CD1c-positive myeloid dendritic cell (primary cell): Measurements from ENCODE around the gene GDPD5.

Experiments
- DNase-seq: peaks from one replicate; pipeline ENCODE4 v3.0.0-alpha.2; 2016; ENCODE audit errors: extremely low spot score

GDPD5 gene

DNA sequence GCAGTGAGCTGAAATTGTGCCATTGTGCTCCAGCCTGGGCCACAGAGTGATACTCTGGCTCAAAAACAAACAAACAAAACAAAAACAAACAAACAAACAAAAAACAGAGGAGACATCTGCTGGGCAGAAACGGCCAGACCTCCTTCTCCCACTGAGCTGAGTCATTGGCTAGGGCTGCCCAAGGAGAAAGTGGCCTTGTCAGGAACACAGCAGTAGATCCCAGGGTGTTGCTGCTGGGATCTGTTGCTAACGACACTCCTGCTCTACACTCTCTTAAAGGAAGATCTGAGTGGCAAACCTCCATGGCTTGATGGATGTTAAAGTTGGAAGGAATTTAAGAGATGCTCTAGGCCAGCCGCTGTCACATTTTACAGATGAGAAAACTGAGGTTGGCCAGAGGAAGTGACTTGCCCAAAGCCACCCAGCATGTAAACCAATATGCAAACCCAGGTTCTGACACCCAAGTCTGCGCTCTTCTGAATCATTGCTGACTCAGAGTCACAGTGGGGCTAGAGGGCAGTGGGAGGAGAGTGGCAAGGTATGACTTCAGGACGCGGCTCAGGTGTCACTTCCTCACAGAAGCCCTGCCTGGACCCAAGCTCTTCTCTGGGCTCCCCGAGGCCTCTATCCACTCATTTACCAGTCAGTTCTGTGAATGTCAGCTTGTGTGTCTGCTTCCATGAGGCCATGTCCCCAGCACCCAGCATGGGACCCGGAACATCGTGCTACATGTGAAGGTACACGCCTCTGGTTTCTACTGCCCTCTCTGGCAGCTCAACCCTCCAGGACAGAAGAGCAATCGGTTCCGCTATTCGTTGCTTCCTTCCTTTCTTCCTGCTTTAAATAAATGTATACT lies 11.3 kb upstream of the GDPD5 start:
- peak; percentile 53 for DNase-seq

DNA sequence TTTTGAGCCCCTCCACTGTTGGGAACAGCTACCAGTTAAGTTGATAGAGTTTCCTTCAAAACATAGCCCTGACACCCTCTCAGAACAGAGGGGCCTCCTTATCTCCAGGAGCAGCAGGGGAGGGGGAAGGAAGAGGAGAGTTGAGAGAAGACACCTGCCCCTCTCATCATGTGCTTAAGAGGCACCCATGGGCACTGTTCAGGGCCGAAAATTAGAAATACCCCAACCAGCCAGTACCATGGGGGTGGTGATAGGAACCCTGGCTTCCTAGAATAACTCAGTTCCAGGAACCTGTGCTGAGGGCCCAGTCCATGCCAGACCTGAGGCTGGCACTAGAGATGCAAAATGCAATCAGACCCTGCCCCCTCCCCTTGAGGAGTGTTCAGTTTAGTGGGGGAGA lies 9.3 kb upstream of the GDPD5 start:
- no peak for DNase-seq

DNA sequence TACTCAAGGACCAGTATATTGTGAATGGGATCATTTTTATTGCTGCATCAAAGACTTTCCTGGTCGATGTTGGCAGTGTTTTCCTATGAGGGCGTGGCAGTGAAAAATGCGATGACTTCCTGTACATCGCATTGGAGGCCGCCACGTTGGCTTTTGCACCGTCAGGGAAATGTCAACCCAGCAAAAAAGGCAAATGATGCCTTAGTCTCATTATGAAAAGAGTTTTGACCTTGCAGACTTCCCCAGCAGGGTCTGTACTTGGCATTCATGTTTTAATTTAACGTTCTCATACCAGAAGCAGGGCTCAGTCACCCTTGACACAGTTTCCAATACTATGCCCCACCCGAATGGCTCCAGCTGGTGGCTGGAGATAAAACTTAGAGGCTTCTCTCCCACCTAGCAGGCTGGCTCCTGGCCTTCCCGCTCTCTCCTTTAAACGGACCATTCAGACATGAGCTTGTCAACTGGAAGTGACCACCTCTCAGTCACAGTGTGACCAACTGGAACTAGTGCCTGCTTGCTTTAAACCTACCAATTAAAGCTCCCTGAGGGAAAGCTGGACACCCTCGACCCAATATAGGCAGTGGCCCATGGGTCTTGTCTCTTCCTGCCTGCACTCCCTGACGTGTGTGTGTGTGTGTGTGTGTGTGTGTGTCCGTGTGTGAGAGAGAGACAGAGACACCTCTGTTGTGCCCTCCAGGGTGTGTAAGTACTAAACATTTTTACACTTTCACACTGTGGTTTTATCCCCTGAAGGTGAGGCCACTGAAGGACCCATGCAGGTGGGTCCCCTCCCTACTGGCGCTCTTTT lies 8.7 kb upstream of the GDPD5 start:
- no peak for DNase-seq

DNA sequence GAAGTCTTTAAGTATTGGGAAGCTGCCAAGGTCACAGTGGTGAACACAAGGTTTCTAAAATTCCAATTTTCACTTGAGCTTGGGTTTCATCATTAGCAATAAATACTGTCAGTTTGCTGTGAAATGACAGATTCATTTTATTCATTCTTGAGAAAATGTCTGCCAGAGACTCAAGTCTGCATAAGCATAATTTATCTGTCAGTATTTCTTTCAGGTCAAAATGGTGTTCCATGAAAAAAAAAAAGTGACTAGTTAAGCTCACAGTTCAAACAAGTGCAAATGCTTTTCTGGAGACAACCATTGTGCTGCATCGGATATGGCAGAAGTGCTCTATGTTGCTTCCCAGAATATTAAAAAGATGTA lies 8.1 kb upstream of the GDPD5 start:
- no peak for DNase-seq

DNA sequence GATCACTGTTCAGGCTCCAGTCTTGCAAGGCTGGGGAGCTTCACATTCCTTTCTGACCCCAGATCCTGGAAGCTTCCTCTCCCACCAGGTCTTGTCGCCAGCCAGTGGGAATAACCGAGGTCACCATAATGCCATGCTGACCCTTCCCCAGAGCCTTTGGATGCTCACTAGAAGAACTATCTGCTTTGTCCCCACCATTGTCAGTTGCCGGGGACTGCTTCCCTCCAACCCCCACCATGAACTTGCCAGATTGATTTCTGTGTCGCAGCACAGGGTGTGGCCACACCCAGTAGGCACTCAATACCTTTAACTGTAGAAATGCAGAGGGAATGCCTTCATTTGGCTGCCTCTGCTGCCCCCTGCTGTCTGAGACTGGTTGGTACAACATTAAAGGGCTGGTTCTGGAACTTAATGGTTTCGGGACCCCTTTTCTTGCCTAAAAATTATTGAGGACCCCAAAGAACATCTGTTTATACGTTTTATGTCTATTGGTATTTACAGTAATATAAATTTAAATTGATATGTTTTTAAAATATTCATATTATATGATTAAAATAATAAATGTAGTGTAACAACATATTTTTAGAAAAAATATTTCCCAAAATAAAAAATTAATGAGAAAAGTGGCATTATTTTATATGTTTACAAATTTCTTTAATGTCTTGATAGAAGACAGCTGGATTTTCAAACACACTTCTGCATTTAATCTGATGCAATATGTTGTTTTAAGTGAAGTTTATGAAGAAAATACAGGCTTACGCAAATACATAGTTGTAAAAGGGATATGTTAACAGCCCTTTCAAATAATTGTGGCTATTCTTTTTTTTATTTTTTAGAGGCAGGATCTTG lies 6.7 kb upstream of the GDPD5 start:
- peak; percentile 88 for DNase-seq

DNA sequence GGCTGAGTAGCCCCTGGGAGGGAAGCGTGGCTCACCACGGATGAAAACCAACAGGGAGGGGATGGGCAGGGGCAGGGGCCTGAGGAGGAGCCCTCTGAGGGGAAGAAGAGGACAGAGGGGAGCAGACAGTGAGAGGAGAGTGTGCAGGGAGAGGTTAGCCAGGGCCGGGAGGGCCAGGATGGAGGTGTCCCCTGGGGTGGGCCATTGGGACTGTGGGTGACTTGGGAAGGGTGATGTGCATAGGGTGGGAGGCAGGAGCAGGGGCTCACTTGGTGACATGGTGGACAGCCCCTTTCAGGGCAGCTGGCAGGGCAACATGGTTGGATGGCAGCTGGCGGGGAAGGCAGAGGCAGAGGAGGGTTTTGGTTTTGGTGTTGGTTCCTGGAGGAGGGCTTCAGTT lies 5.6 kb upstream of the GDPD5 start:
- no peak for DNase-seq

DNA sequence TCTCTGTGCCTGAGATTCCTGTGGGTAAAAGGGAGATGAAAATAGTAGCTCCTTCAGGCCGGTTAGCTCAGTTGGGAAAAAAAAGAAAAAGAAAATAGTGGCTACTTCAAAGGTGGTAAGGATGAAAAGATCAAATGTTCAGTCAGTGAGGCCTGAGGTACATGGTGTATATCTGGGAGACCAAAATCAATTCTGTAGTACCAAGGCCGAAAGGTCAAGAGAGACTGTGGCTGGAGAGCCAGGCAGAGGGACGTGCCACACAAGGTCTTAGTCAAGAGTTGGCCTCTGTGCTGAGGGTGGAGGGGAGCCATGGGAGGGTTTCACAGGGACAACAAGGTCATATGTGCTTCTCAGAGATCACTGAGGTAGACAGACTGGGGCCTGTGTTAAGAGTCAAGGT lies 4.8 kb upstream of the GDPD5 start:
- no peak for DNase-seq

DNA sequence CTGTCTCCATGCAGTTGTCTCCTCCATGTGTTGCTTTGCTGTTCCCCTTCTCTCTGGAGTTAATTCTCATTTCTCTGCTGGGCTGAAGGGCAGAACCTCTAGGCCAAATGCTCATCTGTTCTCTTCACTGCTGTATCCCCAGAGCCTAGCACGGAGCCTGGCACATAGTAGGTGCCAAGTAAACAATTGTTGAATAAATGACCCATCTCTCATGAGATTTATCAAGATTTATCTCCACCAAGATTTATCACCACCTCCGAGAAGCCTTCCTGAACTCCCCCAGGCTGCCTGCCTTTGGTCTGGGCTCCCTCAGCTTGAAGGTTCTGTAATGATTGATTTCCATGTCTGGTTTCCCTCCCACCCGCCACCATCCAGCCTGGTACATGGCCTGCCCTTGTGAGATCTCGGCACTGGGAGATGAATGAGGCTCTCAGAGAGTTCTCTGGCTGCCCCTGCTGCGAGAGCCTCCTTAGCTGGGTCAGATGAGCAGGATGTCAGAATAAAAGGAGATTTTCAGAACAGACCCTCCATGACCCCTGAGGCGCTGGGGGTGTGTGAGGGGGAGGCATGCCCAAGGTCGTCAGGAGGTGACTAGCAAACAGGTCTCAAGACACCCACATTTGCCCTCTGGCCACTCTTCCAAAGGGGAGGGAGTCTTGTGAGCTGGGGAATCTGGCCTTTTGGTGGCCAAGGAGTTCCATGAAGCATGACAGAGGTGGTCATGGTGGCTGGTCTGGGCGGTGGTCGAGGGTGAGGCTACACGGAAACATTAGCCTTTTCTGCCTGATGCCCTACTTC lies 2.4 kb upstream of the GDPD5 start:
- no peak for DNase-seq

DNA sequence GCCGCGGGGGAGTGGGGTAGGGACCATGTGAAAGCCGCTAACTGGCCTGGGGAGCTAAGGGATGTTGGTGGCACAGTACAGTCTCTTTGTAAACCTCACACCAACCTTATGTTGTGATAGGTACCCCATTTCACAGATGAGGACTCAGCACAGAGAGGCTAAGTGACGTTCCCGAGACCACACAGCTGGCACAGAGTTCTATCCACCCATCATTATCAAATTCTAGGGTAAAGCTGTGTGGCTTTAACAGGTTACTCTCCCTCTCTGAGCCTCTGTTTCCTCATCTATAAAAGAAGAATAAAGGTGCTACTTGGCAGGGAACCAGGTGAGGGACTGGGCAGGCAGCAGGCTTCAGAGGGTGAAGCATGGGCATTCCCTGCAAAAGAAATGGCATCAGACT lies 1.4 kb upstream of the GDPD5 start:
- no peak for DNase-seq

DNA sequence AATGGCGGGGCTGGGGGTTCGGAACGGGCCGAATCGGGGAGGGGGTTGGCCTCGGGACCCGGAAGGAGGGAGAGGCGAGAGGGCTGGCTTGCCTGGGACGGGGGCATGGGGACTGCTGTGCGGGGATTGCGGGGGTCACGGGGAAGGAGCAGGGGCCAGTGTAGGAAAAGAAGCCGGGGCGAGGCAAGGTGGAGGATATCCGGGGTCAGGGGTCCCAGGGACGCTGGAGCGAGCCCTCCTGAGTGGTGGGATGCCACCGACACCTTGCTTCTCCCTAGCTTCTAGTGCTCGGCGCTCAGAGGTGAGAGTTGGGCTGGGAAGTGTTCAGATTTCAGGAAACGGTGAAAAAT lies 426 bp upstream of the GDPD5 start:
- DNase-seq: no peak

DNA sequence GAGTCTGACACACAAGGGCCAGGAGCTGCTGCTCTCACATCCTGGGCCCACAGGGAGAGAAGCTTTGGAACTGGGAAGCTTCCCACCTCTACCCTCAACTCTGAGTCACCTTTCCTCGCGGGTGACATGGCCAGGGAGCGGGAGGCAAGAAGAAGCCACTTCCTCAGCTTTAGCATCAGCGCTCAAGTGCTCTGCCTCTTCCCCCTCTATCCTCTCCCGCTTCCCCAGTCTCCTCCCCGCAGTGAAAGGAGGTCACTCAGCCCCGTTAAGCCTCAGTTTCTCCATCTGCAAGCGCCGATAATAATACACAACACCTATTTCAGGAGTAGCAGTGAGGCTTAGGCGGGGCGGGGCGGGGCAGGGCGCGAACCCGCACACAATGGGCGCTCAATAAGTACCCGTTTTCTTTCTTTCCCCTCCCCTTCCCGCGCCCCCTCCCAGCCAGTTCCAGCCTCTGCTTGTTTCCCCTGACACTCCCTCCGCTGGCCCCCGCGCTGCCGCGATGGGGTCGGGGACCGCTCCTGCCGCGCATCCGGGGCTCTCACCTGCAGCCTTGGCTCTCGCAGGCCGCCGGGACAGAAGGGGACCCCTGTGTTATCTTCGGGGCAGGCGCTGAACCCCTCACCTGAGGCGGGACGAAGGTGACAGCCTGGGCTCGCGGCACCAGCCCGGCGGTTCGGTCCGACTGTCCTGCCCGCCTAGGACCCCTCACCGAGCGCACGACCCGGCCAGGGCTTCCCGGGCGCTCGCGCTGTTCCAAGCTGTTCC lies 892 bp downstream of the GDPD5 start:
- DNase-seq: peak; percentile 62

DNA sequence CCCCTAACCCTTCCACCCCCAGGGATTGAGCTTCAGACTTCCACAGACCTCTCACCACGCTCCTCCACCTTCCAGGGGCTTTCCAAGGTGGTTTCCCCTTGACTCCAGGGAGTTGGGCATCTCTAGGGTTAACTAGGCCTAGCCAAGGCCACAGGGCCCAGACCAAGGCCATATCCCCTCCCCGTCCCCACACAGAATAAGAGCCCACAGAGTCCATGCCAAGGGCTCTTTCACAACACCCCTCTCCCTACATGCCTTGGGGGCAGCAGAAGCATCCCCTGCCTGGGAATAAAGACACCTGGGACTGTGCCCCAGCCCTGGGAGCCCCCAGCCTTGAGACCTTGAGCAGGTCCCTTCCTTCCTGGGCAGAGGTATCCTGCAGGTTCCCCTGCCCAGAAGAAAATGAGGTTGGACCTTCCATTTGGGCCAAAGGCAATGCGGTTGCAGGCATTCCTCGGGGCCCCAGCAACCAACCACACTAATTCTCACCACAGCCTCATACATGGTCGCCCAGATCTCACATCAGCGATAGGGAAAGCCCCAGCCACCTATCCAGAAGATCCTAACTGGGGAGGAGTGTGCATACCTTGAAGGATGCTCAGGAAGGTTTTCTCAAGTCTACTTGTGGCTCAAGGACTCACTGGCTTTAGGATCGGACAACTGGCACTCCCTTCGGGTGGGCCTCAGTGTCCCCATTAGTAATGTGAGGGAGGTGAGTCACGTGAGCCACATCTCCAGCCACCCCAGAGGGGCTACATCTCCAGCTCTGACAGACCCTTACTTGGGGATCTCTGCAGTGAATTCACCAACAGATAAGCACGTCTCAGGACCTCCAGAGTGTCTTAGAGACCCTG lies 1.7 kb downstream of the GDPD5 start:
- no peak for DNase-seq

DNA sequence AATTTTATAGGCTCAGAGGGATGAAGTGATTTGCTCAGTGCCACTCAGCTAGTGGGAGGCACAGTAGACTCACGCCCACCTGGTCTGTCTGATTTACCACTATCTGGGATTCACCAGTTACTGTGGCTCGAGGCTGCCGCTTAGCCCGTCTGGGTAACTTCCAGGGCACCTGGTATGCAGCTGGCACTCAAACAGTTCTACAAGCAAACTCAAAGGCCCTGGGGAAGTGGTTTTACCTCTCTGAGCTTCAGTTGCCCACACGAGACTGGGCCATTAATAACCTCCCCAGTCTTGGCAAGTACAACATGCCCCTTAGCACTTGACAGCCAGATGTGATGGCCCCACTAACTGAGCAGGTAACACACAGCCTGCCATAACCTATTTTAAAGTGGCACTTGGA lies 2.6 kb downstream of the GDPD5 start:
- DNase-seq: no peak

DNA sequence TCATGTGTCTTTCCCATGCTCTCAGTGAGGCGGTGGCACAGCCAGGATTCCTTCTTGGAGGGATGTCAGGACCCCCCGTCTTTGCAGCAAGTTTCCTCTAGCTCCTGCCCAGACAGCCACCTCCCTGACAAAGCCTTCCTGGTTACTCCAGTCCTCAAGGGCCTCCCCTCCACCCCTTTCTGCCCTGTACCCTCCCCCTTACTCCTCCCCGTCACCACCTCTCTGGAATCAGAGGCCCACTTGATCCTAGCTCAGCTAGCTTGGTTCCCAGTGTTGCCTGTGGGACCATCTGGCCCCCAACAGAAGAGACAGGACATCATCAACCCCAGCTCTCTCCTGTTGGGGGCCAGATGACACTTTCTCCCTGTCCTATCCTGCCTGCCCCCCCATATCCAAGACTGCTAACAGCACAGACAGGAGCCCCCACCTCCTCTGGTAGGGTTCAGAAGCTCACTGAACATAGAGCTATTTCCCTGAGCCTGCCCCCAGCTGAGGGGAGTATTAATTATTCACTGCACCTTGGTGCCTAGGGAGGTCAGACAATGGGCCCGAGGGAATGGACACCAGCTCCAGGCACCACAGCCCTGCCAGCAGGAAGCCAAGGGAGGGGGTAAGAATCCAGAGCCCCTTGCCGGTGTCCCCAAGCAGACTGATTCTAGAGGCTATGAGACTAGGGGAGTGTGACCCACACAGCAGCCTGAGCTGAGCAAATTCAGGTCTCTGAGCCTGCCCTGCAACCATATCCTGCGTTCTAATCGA lies 3.3 kb downstream of the GDPD5 start:
- no peak for DNase-seq

DNA sequence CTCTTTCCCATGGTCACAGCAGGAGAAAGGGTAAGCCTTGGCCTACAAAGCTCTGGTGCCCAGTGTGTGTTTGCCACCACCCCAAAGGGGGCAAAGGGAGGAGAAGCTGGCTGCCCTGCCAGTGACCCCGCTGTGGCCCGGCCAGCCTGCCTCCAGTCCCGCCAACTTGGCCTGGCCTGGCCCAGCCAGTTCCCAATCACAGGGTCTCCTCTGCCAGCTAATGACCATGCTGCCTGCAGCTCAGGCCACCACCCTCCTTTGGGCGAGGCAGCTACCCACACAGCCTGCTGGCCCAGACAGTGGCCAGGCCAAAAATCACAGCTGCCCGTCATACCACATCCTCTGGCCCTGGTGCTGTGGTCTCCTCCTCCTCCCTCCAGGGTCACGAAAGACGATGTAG lies 5.1 kb downstream of the GDPD5 start:
- no peak for DNase-seq

DNA sequence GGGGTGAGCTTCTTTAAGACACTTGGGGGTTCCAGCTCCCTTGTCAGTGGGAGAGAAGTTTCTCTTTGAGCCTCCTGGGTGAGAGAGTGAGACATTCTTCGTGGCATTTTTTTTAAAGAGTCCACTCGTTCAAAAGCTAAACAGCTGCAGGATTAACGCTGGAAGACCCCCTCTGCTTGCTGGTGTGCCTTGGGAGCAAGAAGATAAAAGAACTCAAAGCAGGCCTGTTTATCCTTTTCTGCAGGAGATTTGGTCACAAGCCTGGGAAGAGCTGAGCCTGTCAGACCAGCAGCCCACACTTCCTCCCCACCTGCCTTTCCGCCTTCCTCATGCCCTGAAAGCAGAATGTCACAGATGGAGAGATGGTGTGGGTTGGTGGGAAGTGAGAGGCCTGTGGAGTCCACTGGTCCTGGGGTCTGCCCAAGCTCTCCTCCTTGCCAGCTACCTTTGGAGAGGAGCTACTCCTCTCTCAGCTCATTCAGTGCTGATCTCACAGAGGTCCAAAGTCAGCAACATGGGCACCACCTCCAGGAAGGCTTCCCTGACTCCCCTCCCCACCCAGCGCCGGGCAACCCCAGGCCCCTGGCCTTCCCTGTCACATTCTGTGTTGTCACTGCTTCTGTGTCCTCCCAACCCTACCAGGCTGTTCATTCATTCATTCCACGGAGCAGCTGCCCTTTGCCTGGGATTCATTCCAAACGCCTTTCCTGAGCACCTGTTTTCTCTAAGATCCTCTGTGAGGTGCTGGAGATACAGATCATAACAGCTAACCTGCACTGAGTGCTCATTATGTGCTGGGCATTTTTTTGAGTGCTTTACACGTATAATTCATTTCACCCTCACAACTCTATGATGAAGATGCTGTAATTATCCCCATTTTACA lies 6.7 kb downstream of the GDPD5 start:
- DNase-seq: no peak

DNA sequence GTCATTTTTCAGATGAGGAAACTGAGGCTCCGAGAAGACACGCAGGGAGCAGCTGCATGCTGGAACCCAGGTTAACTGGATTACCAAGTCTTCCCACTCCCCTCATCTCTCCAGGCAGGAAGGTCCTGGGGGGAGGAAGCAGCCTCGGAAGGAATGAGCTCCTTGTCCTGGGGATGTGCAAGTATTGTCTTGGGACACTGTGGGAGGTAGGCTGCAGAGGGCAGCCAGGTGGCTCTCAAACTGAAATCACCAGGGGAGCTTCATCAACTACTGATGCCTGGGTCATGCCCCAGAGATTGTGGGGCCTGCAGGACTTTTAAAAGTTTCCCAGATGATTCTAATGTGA lies 7.6 kb downstream of the GDPD5 start:
- DNase-seq: no peak

DNA sequence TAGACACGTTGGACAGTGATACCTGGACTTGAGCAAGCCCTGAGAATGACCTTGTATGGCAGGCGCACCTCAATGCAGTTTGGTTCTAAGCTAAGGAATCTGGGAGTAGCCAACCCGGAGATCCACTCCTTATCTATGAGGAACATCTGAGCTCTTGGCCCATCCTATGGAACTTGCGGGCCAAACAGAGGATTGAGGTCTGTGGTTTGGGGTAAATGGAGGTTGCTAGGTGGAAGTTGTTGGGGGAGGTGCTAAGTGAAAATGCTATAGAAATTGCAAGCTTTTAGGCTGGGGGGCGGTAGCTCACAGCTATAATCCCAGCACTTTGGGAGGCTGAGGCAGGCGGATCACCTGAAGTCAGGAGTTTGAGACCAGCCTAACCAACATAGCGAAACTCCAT lies 8.9 kb downstream of the GDPD5 start:
- DNase-seq: no peak
